ENCODE data around the gene FAM131A.
A peak's percentile ranks its signal among the peaks of the same experiment; 100 is the strongest.

FAM131A gene

GRCh38 chr3:184306341-184306972 lies 30.9 kb upstream of the FAM131A start:
- ChIA-PET POLR2A (no interaction called here), CTCF (interaction anchor here (1.0 to 1.7 kb wide), 4 partner anchors 14 to 508 kb away, joined by 3 to 7 read pairs (median 4); no protein-coding TSS in a partner anchor)
- DNase-seq (ENCODE audit: extremely low spot score): no peak
- TF ChIP-seq, protein P1, sequence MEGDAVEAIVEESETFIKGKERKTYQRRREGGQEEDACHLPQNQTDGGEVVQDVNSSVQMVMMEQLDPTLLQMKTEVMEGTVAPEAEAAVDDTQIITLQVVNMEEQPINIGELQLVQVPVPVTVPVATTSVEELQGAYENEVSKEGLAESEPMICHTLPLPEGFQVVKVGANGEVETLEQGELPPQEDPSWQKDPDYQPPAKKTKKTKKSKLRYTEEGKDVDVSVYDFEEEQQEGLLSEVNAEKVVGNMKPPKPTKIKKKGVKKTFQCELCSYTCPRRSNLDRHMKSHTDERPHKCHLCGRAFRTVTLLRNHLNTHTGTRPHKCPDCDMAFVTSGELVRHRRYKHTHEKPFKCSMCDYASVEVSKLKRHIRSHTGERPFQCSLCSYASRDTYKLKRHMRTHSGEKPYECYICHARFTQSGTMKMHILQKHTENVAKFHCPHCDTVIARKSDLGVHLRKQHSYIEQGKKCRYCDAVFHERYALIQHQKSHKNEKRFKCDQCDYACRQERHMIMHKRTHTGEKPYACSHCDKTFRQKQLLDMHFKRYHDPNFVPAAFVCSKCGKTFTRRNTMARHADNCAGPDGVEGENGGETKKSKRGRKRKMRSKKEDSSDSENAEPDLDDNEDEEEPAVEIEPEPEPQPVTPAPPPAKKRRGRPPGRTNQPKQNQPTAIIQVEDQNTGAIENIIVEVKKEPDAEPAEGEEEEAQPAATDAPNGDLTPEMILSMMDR (IDR thresholded peaks at IDR 0.05; ENCODE audit: control extremely low read depth, extremely low read depth, low read depth, missing control alignments): no peak

- ChIA-PET CTCF (no interaction called here), POLR2A (no interaction called here)
- no peak for DNase-seq (ENCODE audit: extremely low spot score)
- TF ChIP-seq, protein P1 (IDR thresholded peaks at IDR 0.05; ENCODE audit: control extremely low read depth, extremely low read depth, low read depth, missing control alignments): no peak
Measured at GRCh38 chr3:184307915-184308314, 29.5 kb upstream of the FAM131A start.

- TF ChIP-seq, protein P1 (IDR thresholded peaks at IDR 0.05; ENCODE audit: control extremely low read depth, extremely low read depth, low read depth, missing control alignments): no peak
- DNase-seq (ENCODE audit: extremely low spot score): no peak
- ChIA-PET CTCF (no interaction called here), POLR2A (no interaction called here)
Measured at GRCh38 chr3:184308744-184309143, 28.7 kb upstream of the FAM131A start.

DNA sequence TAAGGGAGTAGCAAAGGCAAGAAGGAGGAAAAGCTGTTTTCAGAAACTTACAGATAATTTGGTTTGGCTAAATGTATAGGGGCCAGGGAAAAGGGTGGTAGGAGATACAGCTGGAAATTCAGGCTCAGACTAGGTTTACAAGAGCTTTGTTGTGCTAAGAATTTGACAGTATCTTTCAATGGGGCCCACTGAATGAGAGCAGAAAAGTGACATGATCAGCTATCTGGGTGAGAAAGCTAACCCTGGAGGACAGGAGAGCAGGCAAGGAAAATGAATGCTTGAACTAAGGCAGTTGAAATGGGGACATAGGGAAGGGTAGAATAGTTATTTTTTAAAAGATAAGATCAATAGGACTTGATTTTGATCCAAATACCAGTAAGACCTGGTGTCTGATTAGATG lies 25.8 kb upstream of the FAM131A start:
- ChIA-PET POLR2A (no interaction called here), CTCF (interaction anchor here (0.8 to 1.3 kb wide), 4 partner anchors 8 to 121 kb away, joined by 3 read pairs; no protein-coding TSS in a partner anchor)
- DNase-seq (ENCODE audit: extremely low spot score): no peak
- TF ChIP-seq, protein P1 (IDR thresholded peaks at IDR 0.05; ENCODE audit: control extremely low read depth, extremely low read depth, low read depth, missing control alignments): no peak

GRCh38 chr3:184314363-184314699 lies 23.1 kb upstream of the FAM131A start, which contains the start of gene EIF4G1:
EIF4G1 (plus strand) TSS chr3:184314606; CDS start chr3:184315797, 1,191 bp downstream.
- TF ChIP-seq, protein P1 (IDR thresholded peaks at IDR 0.05; ENCODE audit: control extremely low read depth, extremely low read depth, low read depth, missing control alignments): no peak
- CTCF ChIA-PET: no interaction called here
- DNase-seq (ENCODE audit: extremely low spot score): peak; percentile 99
- POLR2A ChIA-PET: no interaction called here

DNA sequence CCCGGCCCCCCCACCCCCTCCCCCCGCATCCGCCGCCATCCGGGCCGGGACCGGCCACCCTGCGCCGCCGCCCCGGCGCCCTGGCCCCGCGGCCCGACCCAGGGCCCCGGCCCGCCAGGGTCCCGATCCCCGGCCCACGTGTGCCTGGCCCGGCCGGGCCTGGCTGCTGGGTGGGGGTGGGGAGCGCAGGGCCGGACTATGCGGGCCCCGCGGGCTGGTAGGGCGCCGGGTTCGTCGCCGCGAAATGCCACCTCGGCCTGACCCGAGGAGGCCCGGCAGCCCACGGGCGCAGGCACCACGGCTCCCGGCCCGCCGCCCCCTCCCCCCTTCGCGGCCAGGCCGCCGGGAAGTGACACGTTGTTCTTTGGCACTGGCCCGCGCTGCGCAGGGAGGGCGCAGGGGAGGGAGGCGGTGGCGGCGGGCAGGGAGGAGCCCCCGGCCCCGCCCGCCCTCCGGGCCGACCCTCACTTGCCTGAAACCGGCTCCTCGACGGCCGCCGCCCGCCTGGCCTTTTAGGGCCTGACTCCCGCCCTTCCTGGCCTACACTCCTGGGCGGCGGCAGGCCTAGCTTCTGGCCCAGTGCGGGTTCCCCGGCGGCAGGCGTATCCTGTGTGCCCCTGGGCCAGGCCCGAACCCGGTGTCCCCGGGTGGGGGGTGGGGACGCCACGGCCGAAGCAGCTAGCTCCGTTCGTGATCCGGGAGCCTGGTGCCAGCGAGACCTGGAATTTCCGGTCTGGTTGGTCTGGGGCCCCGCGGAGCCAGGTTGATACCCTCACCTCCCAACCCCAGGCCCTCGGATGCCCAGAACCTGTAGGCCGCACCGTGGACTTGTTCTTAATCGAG lies 22.5 kb upstream of the FAM131A start:
- TF ChIP-seq, protein P1 (IDR thresholded peaks at IDR 0.05; ENCODE audit: control extremely low read depth, extremely low read depth, low read depth, missing control alignments): no peak
- POLR2A ChIA-PET: interaction anchor here (1.0 kb wide), 2 partner anchors 9 to 20 kb away, joined by 3 to 6 read pairs; no protein-coding TSS in a partner anchor
- CTCF ChIA-PET: interaction anchor here (1.3 to 1.5 kb wide), 2 partner anchors 12 to 87 kb away, joined by 3 to 5 read pairs; no protein-coding TSS in a partner anchor
- DNase-seq (ENCODE audit: extremely low spot score): peak; percentile 60

All from GM10248 (cell line).